ENCODE data around the gene LRRC14B.
"Not testable (repeated sequence)": the region's sequence is repeated elsewhere in the genome, so short reads cannot be mapped to it uniquely, and the experiment has no call there.

The LRRC14B gene

DNA sequence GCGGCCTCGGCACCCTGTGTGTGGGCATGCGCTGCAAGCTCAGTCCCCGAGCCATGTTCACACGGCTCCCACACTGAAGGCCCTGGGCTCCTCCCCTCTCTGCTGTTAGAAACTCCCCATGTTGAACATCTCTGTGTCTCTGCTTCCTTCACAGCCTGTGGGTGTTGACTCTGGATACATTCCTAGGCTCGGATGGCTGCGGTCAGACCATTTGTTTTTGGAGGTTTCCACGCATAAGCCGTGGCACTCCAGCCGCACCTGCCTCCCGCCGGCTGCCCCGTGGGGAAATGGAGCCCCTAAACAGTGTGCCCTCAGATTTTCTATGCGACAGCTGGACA is 31.2 kb upstream of the LRRC14B start:
- no peak for DNase-seq (ENCODE audit: low read depth, low spot score)

- no peak for DNase-seq (ENCODE audit: low read depth, low spot score)
Measured at GRCh38 chr5:160921-161802, 30.1 kb upstream of the LRRC14B start.

- no peak for DNase-seq (ENCODE audit: low read depth, low spot score)
Measured at GRCh38 chr5:161803-162110, 29.5 kb upstream of the LRRC14B start.

DNA sequence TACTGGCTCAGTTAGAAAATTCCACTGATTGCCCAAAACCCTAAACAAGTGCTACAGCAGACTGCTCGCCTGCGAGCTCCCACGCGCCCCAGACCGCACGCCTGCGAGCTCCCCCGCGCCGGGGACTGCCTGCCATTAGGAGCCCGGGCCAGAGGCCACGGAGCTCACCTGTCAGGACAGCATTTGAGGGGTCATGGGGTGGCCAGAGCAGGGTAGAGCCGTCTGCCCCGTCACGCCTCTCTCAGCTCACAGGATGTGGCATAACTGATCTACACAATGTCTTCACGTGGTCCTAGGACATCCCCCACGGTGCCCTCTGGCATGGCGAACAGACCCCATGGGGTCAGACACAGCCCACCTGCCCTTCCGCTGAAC is 29.1 kb upstream of the LRRC14B start:
- no peak for DNase-seq (ENCODE audit: low read depth, low spot score)

- no peak for DNase-seq (ENCODE audit: low read depth, low spot score)
Measured at GRCh38 chr5:162565-163337, 28.5 kb upstream of the LRRC14B start.

DNA sequence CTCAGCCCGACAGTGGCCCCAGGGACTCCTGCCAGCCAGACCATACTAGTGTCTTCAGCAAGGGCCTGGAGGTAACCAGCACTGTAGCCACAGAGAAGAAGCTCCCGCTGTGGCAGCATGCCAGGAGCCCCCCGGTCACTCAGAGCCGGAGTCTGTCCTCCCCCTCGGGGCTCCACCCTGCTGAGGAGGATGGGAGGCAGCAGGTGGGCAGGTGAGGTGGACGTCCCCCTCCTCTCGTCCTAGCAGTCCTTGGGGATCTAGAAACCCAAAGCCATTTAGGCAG is 28.0 kb upstream of the LRRC14B start:
- no peak for DNase-seq (ENCODE audit: low read depth, low spot score)

- DNase-seq (ENCODE audit: low read depth, low spot score): no peak
Measured at GRCh38 chr5:163841-164240, 27.5 kb upstream of the LRRC14B start.

- no peak for DNase-seq (ENCODE audit: low read depth, low spot score)
Measured at GRCh38 chr5:164244-164643, 27.1 kb upstream of the LRRC14B start.

- DNase-seq (ENCODE audit: low read depth, low spot score): not testable (repeated sequence)
Measured at GRCh38 chr5:164783-165182, 26.5 kb upstream of the LRRC14B start.

DNA sequence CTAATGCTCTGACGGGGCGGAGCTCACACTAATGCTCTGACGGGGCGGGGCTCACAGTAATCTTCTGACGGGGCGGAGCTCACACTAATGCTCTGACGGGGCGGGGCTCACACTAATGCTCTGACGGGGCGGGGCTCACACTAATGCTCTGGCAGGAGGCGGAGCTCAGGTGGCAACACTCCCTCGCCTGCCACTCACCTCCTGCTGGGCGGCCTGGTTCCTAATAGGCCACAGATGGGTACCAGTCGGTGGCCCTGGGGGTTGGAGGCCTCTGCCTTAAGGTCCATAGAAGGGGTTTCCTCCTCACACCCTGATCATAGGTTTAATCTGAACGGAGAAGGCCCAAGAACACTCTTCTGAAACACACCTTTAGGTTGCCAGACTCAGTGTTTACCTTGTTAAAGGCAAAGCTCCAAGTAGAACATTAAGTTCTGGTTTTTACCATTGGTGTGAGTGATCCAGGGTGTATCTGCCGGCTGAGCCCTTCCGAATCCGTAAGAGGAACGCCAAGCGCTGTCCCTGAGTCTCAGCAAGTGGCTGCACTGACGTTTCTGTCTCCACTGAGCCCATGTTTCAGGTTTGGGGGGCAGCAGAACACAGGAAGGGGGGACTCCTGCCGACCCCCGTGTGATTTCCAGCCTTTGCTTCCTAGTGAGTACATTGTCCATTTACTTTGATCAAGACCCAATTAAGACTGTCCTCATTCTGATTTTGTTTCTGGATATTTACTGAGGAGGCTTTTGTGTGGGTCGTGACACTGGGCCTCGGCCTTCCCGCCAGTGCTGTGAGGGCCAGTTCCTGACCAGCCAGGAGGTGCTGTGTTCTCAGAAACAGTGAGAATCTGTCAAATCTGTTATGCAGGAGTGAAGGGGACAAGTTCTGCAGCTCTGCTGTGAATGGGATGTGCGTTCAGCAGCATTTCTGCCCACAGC is 24.6 kb upstream of the LRRC14B start:
- no peak for DNase-seq (ENCODE audit: low read depth, low spot score)

DNA sequence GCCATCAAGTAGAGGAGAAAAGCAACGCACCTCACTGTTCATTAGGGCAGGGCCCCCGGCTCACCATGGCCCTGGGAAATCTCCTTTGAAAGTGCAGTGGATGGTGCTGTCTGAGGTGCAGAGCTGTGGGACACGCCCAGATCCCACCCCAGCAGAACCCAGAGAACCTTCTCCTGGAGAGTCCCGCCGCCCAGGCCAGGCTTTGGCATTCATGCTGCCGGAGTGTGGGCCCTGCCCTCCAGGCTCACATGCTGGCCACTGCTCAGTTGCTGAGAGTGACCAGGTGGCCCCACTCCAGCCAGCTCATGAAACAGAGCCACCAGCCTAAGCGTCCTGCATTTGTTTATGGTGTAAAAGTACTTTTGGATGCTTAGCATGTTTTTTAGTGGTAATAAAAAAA is 23.8 kb upstream of the LRRC14B start:
- no peak for DNase-seq (ENCODE audit: low read depth, low spot score)

DNA sequence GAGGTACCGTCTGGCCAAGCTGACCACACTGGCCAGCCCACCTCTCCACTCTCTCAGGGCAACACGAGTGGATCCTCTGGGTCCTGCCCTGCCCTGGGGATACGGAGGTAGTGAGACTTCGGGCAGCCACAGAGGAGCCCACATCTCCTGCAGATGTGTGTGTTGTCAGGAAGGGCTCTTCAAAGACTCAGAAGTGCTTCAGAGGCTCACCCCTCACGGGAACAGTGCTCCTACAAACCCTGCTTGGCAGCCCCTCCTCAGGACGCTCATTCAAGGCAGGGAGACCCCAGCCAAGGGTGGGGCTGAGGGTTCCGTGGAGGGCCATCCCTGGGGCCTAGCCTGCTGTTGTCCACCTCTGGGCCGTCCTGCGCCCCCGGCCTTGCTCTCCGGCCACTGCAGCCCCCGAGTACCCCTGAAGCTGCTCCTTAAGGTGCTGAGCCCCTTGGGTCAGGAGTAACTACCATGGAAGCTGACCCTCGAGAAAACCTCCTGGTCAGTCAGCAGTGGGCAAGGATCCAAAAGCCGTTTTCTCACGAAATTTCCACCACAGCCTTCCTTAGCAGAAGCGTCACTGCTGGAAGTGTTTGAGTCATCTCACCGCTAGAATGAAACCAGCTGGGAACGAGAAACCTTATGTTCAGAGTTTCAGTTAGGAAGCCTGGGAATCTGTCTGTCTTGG is 23.2 kb upstream of the LRRC14B start:
- DNase-seq (ENCODE audit: low read depth, low spot score): no peak

- DNase-seq (ENCODE audit: low read depth, low spot score): no peak
Measured at GRCh38 chr5:169071-169727, 22.1 kb upstream of the LRRC14B start.

DNA sequence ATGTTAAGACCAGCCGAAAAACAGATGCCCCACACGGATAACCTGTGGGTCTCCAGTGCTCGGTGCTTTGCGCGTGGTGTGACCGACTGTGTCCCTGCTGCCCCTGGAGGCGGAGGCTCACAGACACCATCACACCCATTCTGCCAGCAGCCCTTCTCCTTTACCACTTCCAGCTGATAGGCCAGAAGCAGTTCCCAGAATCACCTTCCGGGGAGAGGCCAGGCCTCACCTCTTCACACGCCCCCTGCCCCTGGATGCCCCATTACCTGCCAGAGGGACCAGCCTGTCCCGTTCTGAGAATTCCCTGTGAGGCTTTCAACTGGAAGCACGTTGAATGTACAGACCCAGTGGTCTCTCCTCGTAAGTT is 21.6 kb upstream of the LRRC14B start:
- no peak for DNase-seq (ENCODE audit: low read depth, low spot score)

DNA sequence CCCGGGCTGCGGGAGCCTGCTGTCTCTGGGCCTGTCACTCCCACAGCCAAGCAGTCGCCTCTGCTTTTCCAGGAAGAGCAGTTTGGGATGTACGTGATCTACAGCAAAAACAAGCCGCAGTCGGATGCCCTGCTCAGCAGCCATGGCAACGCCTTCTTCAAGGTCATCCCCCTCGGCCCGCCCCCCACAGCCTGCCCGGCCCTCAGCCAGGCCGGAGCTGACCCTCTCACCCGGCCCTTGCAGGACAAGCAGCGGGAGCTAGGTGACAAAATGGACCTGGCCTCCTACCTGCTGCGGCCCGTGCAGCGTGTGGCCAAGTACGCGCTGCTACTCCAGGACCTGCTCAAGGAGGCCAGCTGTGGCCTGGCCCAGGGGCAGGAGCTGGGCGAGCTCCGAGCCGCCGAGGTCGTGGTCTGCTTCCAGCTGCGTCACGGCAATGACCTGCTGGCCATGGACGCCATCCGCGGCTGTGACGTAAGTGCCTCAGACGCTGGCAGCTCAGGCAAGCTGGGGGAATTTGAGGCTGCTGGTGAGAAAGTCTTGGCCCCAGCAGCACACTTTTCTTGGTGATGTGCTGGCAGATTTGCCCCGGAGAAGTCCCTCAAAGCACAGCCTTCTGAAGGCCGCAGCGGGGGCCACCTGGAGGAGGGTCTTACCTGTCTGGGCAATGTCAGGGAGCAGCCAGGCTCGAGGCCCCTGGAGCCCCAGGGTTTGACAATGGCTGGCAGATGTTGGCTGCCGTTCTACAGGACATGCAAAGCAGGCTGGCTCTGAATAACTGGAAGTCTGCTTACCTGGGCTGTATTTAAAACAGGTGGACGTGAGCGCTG is 20.1 kb upstream of the LRRC14B start:
- no peak for DNase-seq (ENCODE audit: low read depth, low spot score)

DNA sequence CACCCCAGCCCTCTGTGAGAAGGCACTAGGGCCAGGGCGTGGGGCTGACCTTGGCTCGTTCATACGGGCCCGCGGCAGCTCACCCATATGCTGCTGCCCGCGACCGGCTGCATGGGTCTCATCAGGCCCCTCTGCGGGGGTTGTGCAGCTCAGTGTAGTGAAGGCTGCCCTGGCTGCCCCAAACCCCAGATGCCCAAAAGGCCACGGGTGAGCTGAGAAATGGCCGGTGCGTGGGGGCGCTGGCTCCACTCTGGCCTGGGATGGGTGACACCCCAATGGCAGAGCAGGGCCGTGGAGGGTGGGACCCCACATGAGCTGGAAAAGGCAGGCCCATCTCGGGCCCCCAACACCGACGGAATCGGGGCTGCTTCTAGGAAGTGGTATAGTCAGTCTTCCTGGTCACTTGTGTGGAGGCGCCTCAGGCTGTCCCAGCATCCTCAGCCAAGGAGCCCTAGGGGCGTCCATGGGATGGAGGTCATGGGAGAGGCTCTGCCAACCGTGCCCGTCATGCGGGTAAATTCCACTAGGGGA is 19.4 kb upstream of the LRRC14B start:
- DNase-seq (ENCODE audit: low read depth, low spot score): no peak

- no peak for DNase-seq (ENCODE audit: low read depth, low spot score)
Measured at GRCh38 chr5:172421-172820, 18.9 kb upstream of the LRRC14B start.

GRCh38 chr5:172841-173251 is 18.4 kb upstream of the LRRC14B start:
- DNase-seq (ENCODE audit: low read depth, low spot score): no peak

DNA sequence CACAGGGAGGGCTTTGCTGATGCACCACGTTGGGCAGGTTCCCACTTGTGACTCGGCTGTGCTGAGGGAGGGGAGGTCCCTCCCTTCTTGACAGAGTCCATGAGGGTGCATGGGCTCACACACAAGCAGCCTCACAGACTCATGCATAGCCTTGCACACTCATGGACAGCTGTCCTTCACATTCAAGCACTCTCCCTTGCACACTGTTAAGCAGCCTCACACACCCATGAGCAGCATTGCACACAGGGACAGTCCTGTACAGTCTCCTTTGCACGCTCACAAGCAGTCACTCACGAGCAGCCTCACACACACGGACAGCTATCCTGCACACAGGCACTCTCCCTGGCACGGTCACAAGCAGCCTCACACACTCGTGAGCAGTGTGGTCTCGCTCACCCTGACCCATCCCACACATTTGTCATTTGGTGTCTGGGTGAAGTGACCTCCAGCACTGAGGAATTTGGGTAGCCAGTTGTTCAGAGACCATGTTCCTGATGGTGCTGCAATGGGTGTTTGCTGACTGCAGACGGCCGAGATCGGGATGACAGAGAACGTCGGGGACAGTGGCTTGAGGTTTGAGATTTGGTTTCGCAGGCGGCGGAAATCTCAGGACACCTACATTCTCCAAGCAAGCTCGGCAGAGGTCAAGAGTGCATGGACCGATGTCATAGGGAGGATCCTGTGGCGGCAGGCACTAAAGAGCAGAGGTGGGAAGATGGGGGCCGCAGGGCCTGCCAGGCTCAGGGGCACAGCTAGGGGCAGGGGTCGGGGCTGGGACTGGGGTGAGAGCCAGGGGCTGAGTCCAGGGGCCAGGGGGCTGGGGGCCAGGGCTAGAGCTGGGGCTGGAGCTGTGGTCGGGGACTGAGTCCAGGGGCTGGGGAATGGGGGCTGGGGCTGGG is 17.7 kb upstream of the LRRC14B start:
- DNase-seq (ENCODE audit: low read depth, low spot score): no peak
